Measurements from ENCODE around the gene SDHB.

The SDHB gene

GRCh38 chr1:17053685-17054410 lies at the start of gene SDHB:
Gene SDHB, minus strand, starts transcription at chr1:17054032. Its CDS starts 13 bp downstream, at chr1:17054019.
- peak; percentile 99 for DNase-seq

- no peak for DNase-seq
Measured at GRCh38 chr1:17102232-17102631, 48.4 kb upstream of the SDHB start.

GRCh38 chr1:17101261-17101660 lies 47.4 kb upstream of the SDHB start:
- DNase-seq = no peak

- no peak for DNase-seq
Measured at GRCh38 chr1:17099616-17100340, 45.9 kb upstream of the SDHB start.

GRCh38 chr1:17098446-17099317 lies 44.9 kb upstream of the SDHB start:
- peak; percentile 62 for DNase-seq

GRCh38 chr1:17097787-17098186 lies 44.0 kb upstream of the SDHB start:
- DNase-seq = no peak

GRCh38 chr1:17097147-17097546 lies 43.3 kb upstream of the SDHB start:
- no peak for DNase-seq

GRCh38 chr1:17096584-17096983 lies 42.8 kb upstream of the SDHB start:
- no peak for DNase-seq

GRCh38 chr1:17095141-17095540 lies 41.3 kb upstream of the SDHB start:
- DNase-seq = no peak

- no peak for DNase-seq
Measured at GRCh38 chr1:17094664-17095063, 40.8 kb upstream of the SDHB start.

- no peak for DNase-seq
Measured at GRCh38 chr1:17093822-17094393, 40.1 kb upstream of the SDHB start.

- DNase-seq = no peak
Measured at GRCh38 chr1:17091252-17091651, 37.4 kb upstream of the SDHB start.

GRCh38 chr1:17089506-17089905 lies 35.7 kb upstream of the SDHB start:
- peak; percentile 92 for DNase-seq

- no peak for DNase-seq
Measured at GRCh38 chr1:17086751-17087150, 32.9 kb upstream of the SDHB start.

- DNase-seq = no peak
Measured at GRCh38 chr1:17084787-17085186, 31.0 kb upstream of the SDHB start.

- DNase-seq = no peak
Measured at GRCh38 chr1:17082761-17083160, 28.9 kb upstream of the SDHB start.

GRCh38 chr1:17081439-17081838 lies 27.6 kb upstream of the SDHB start:
- DNase-seq = no peak

- no peak for DNase-seq
Measured at GRCh38 chr1:17080880-17081279, 27.0 kb upstream of the SDHB start.

- DNase-seq = no peak
Measured at GRCh38 chr1:17080085-17080759, 26.4 kb upstream of the SDHB start.

- no peak for DNase-seq
Measured at GRCh38 chr1:17078991-17079868, 25.4 kb upstream of the SDHB start.

GRCh38 chr1:17075470-17076255 lies 21.8 kb upstream of the SDHB start:
- no peak for DNase-seq
